OCI-LY1 (cell line): Measurements from ENCODE around the gene STRIP2.

Experiments
- H2AFZ ChIP-seq: fragments of 200-600 bp; sonication (generic), shearing (Covaris generic); 2 replicates; pipeline ENCODE4 v1.6.0; 2014; ENCODE audit warnings: antibody characterized with exemption, mild to moderate bottlenecking, low read length
- H3F3A ChIP-seq: fragments of 200-600 bp; sonication (generic), shearing (Covaris generic); 2 replicates; pipeline ENCODE4 v1.6.0; 2014; ENCODE audit warnings: mild to moderate bottlenecking, antibody characterized with exemption, low read length, moderate library complexity; ENCODE audit not compliant: insufficient read depth
- H3K27ac ChIP-seq: fragments of 200-600 bp; sonication (generic); 2 replicates; pipeline ENCODE4 v1.5.1; 2014; ENCODE audit warnings: low read length, mixed run types, mild to moderate bottlenecking, low read depth; ENCODE audit not compliant: poor library complexity, severe bottlenecking
- H3K27me3 ChIP-seq: fragments of 200-600 bp; sonication (generic); 2 replicates; pipeline ENCODE4 v1.6.0; 2014; ENCODE audit warnings: antibody characterized with exemption, mild to moderate bottlenecking, low read length, moderate library complexity; ENCODE audit not compliant: insufficient read depth
- H3K36me3 ChIP-seq: fragments of 200-600 bp; sonication (generic); 2 replicates; pipeline ENCODE4 v1.6.1; 2014; ENCODE audit warnings: mild to moderate bottlenecking, antibody characterized with exemption, low read length, moderate library complexity, mixed read lengths; ENCODE audit not compliant: insufficient read depth
- H3K4me1 ChIP-seq: fragments of 200-600 bp; sonication (generic); 2 replicates; pipeline ENCODE4 v1.5.1; 2014; ENCODE audit warnings: mild to moderate bottlenecking, low read length, moderate library complexity; ENCODE audit not compliant: insufficient read depth, severe bottlenecking
- H3K4me2 ChIP-seq: fragments of 200-600 bp; sonication (generic), shearing (Covaris generic); 2 replicates; pipeline ENCODE4 v1.6.1; 2014; ENCODE audit warnings: low read length
- H3K4me3 ChIP-seq: fragments of 200-600 bp; sonication (generic); 2 replicates; pipeline ENCODE4 v1.5.1; 2014; ENCODE audit warnings: low read length, low read depth, mild to moderate bottlenecking, mixed read lengths; ENCODE audit not compliant: poor library complexity, severe bottlenecking
- H3K79me2 ChIP-seq: fragments of 200-600 bp; shearing (Covaris generic); 2 replicates; pipeline ENCODE4 v1.6.1; 2016; ENCODE audit warnings: mixed run types, low read length, mixed read lengths; ENCODE audit not compliant: insufficient read depth
- H3K9ac ChIP-seq: fragments of 200-600 bp; sonication (generic), shearing (Covaris generic); 2 replicates; pipeline ENCODE4 v1.6.1; 2014; ENCODE audit warnings: mild to moderate bottlenecking, low read length, mixed read lengths
- H3K9me2 ChIP-seq: fragments of 200-600 bp; sonication (generic), shearing (Covaris generic); 2 replicates; pipeline ENCODE4 v1.6.1; 2014; ENCODE audit warnings: low read depth, mild to moderate bottlenecking, low read length, mixed read lengths
- H3K9me3 ChIP-seq: fragments of 200-600 bp; shearing (Covaris generic); 2 replicates; pipeline ENCODE4 v1.6.1; 2014; ENCODE audit warnings: low read length, mixed read lengths
- H4K20me1 ChIP-seq: fragments of 200-600 bp; sonication (generic), shearing (Covaris generic); 2 replicates; pipeline ENCODE4 v1.6.0; 2016; ENCODE audit warnings: mild to moderate bottlenecking, low read length; ENCODE audit not compliant: insufficient read depth
- CTCF ChIP-seq: fragments of 200-600 bp; sonication (generic), shearing (Covaris generic); IDR thresholded peaks from 2 replicates; pipeline ENCODE4 v1.5.1; 2017; ENCODE audit warnings: mild to moderate bottlenecking, antibody characterized with exemption, low read length, moderate library complexity, mixed read lengths
- EZH2 ChIP-seq: fragments of 200-600 bp; sonication (generic), shearing (Covaris generic); IDR thresholded peaks from 2 replicates; pipeline ENCODE4 v1.8.0; 2017; ENCODE audit warnings: borderline replicate concordance, mixed run types, mild to moderate bottlenecking, antibody characterized with exemption, low read length, moderate library complexity, mixed read lengths

Gene STRIP2

DNA sequence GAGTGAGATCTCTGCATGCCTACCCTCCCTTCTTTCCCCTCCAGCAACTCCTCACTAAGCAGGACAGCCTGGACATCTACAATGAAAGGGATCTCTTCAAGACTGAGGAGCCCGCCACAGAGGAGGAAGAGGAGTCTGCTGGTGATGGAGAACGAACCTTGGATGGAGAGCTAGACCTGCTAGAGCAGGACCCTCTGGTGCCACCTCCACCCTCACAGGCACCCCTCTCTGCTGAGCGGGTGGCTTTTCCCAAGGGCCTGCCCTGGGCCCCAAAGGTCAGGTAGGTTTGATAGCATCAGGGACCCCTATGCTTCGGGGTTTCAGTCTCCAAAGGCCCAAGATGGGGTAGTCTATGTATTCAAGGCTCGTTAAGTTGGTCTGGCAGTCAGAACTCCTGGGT lies 23.9 kb downstream of the STRIP2 start:
- H3K4me2 ChIP-seq: no peak overlapping the region
- no peaks in the 10 kb centered on the region for H3K9me2 ChIP-seq
- H3K4me1 ChIP-seq: no peaks in the 10 kb centered on the region
- TF ChIP-seq CTCF: no peak
- TF ChIP-seq EZH2: no peak
- H4K20me1 ChIP-seq: no peaks in the 10 kb centered on the region
- H3K79me2 ChIP-seq: no peaks in the 10 kb centered on the region
- peaks cover 5% of the 10 kb centered on the region; the same call in 1 of the 2 replicates for H3K36me3 ChIP-seq
- H3K9ac ChIP-seq: no peak overlapping the region
- H3K9me3 ChIP-seq: no peaks in the 10 kb centered on the region
- no peaks in the 10 kb centered on the region for H3K27me3 ChIP-seq
- no peaks in the 10 kb centered on the region for H3F3A ChIP-seq
- H3K27ac ChIP-seq: no peak overlapping the region
- no peak overlapping the region for H2AFZ ChIP-seq
- no peak overlapping the region for H3K4me3 ChIP-seq

DNA sequence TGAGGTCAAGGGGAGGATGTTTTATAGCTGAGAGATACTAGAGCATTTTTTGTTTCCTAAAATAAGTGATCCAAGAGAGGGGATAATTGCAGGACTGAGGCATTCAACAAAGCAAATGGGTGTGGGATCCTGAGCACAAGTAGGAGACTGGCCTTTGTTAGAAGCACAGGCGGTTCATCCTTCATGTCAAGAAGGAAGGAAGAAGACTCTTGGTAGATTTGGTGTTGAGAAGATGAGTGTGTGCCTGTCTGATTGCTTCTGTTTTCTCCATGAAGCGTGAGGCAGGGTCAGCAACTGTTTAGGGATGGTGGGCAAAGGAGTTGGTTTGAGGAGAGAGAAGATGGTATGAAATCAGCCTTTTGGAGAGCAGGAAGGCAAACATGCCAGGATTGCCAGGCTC lies 27.6 kb downstream of the STRIP2 start:
- H3K27me3 ChIP-seq: no peaks in the 10 kb centered on the region
- no peaks in the 10 kb centered on the region for H3K9me2 ChIP-seq
- H3K9me3 ChIP-seq: no peaks in the 10 kb centered on the region
- no peak overlapping the region for H3K27ac ChIP-seq
- no peaks in the 10 kb centered on the region for H3K79me2 ChIP-seq
- no peak overlapping the region for H3K4me2 ChIP-seq
- TF ChIP-seq EZH2 (no peak), CTCF (no peak)
- H2AFZ ChIP-seq: no peak overlapping the region
- H3K9ac ChIP-seq: no peak overlapping the region
- no peak overlapping the region for H3K4me3 ChIP-seq
- peaks cover 5% of the 10 kb centered on the region; the same call in 1 of the 2 replicates for H3K36me3 ChIP-seq
- H3K4me1 ChIP-seq: no peaks in the 10 kb centered on the region
- H3F3A ChIP-seq: no peaks in the 10 kb centered on the region
- no peaks in the 10 kb centered on the region for H4K20me1 ChIP-seq

DNA sequence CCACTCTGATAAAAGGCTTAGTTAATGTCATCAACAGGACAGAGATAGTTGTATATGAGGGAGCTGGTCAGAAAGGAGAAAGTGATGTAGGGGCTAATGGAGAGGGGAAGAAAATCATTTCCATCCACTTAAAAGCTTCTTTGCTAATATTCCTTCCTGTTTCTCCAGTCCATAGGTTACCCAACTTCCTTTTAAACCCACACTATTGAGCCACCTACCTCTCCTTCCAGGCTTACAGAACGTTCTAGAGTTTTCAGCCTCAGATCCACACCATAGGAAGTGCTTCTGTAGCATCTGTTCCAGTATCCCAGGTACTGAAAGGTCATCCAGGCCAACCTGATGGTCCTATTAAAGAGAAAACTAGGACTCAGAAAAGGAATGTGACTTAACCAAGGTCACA lies 28.2 kb downstream of the STRIP2 start:
- Histone ChIP-seq H3K9me3 (no peaks in the 10 kb centered on the region), H3K36me3 (peaks cover 5% of the 10 kb centered on the region; the same call in 1 of the 2 replicates), H3K27me3 (no peaks in the 10 kb centered on the region), H3K27ac (no peak overlapping the region), H3K4me1 (no peaks in the 10 kb centered on the region), H2AFZ (no peak overlapping the region), H3F3A (no peaks in the 10 kb centered on the region), H4K20me1 (no peaks in the 10 kb centered on the region), H3K9me2 (no peaks in the 10 kb centered on the region), H3K4me2 (no peak overlapping the region), H3K4me3 (no peak overlapping the region), H3K9ac (no peak overlapping the region), H3K79me2 (no peaks in the 10 kb centered on the region)
- TF ChIP-seq EZH2: no peak
- TF ChIP-seq CTCF: no peak
